Erythroblast (primary cell): ENCODE results near the gene FAM174C.

Experiments
- GATA1 ChIP-seq: IDR thresholded peaks from 2 replicates; pipeline ENCODE4 v1.6.1; 2011; ENCODE audit warnings: low read depth, mild to moderate bottlenecking, control low read depth, low read length, moderate library complexity
- POLR2A ChIP-seq: IDR thresholded peaks from 2 replicates; pipeline ENCODE4 v1.6.1; 2011; ENCODE audit warnings: mild to moderate bottlenecking, low read length

- TF ChIP-seq POLR2A: no peak
- no peak for TF ChIP-seq GATA1
Measured at GRCh38 chr19:1282588-1283206, 7.4 kb downstream of the FAM174C start.
